Thoracic aorta (tissue), 2 donors: Measurements from ENCODE around the gene TMEM107. TPM values are rescaled to one million over a fixed set of nuclear protein-coding genes. Genes with fewer than 3 reads are reported as not detected.
"Not testable (repeated sequence)": the region's sequence is repeated elsewhere in the genome, so short reads cannot be mapped to it uniquely, and the experiment has no call there.

ENCODE experiments used
- ATAC-seq: fragments of 150-250 bp; one replicate; pipeline ENCODE4 v1.8.0; 2017; ENCODE audit warnings: low read depth; ENCODE audit not compliant: insufficient number of reproducible peaks, low FRiP score
- DNase-seq: peaks from one replicate; pipeline ENCODE4 v3.0.0-alpha.2; 2020; ENCODE audit warnings: low spot score
- H3K27ac ChIP-seq, 2 donors: fragments of 200-600 bp; sonication (generic); 1 replicate in 1 of 2; 2 replicates in 1 of 2; pipeline ENCODE4 v1.5.1; 2016; ENCODE audit warnings: mild to moderate bottlenecking in 2 of 2, moderate library complexity in 2 of 2
- H3K27me3 ChIP-seq: fragments of 200-600 bp; sonication (generic); replicated peaks from 2 replicates; pipeline ENCODE4 v1.6.0; 2016; ENCODE audit warnings: mild to moderate bottlenecking; ENCODE audit not compliant: insufficient read depth
- H3K36me3 ChIP-seq: fragments of 200-600 bp; sonication (generic); one replicate; pipeline ENCODE4 v1.5.1; 2016
- H3K4me1 ChIP-seq, 2 donors: fragments of 200-600 bp; sonication (generic); 1 replicate in 1 of 2; 2 replicates in 1 of 2; pipeline versions ENCODE4 v1.5.1 to v1.6.0; 2016; ENCODE audit warnings: low read depth in 2 of 2, mild to moderate bottlenecking in 1 of 2; ENCODE audit not compliant: control insufficient read depth in 1 of 2
- H3K4me3 ChIP-seq: fragments of 200-600 bp; sonication (generic); 2 replicates; pipeline ENCODE4 v1.5.1; 2016; ENCODE audit warnings: mild to moderate bottlenecking
- H3K9me3 ChIP-seq: fragments of 200-600 bp; sonication (generic); 2 replicates; pipeline ENCODE4 v1.5.1; 2016
- CTCF ChIP-seq: fragments of 200-600 bp; sonication (generic); IDR thresholded peaks from one replicate; pipeline ENCODE4 v1.5.1; 2019; ENCODE audit warnings: antibody characterized with exemption
- total RNA-seq, 2 donors: library from RNA; depleted of rRNA; stranded (reverse); fragments of >200 nt; gene quantifications; one replicate each; pipeline versions ENCODE4 v1.1.0 to v1.2.3, GENCODE V29; 2016

TMEM107 gene
- total RNA-seq, 2 donors from 2014 or later: 8.4 to 32.1 TPM

GRCh38 chr17:8173056-8173870, 2.9 kb downstream of the TMEM107 start:
- ATAC-seq (peak; percentile 75), DNase-seq (no peak)
- H3K27me3 ChIP-seq: no peaks in the 10 kb centered on the region
- H3K9me3 ChIP-seq: no peaks in the 10 kb centered on the region
- peak overlapping the region; percentile 88 to 95 for H3K27ac ChIP-seq
- H3K36me3 ChIP-seq: no peaks in the 10 kb centered on the region
- H3K4me3 ChIP-seq: peak overlapping the region; percentile 67
- no peak for TF ChIP-seq CTCF
- H3K4me1 ChIP-seq: peaks cover 19 to 27% of the 10 kb centered on the region in 2 donors

GRCh38 chr17:8170186-8170585, 6.0 kb downstream of the TMEM107 start:
- not testable (repeated sequence) for DNase-seq, ATAC-seq

GRCh38 chr17:8167526-8167925, 8.7 kb downstream of the TMEM107 start:
- Histone ChIP-seq H3K4me1 (peaks cover 14 to 16% of the 10 kb centered on the region in 2 donors), H3K9me3 (no peaks in the 10 kb centered on the region), H3K4me3 (no peak overlapping the region), H3K36me3 (no peaks in the 10 kb centered on the region), H3K27me3 (no peaks in the 10 kb centered on the region), H3K27ac (no peak overlapping the region)
- DNase-seq: no peak
- no peak for ATAC-seq
- TF ChIP-seq CTCF: no peak

More at GRCh38 chr17:8170186-8170585, 6.0 kb downstream of the TMEM107 start:
- H3K36me3 ChIP-seq, H3K4me3 ChIP-seq, H3K9me3 ChIP-seq, H3K27me3 ChIP-seq, H3K27ac ChIP-seq: not testable (repeated sequence)
- H3K4me1 ChIP-seq: peaks cover 6 to 12% of the 10 kb centered on the region in 2 donors

- Histone ChIP-seq H3K27me3 (no peaks in the 10 kb centered on the region), H3K27ac (no peak overlapping the region), H3K36me3 (no peaks in the 10 kb centered on the region), H3K9me3 (no peaks in the 10 kb centered on the region), H3K4me3 (no peak overlapping the region), H3K4me1 (peaks cover 18 to 20% of the 10 kb centered on the region in 2 donors)
- DNase-seq: no peak
- no peak for TF ChIP-seq CTCF
- no peak for ATAC-seq
Observed at GRCh38 chr17:8166731-8167130, 9.4 kb downstream of the TMEM107 start.

GRCh38 chr17:8164815-8165131, 11.4 kb downstream of the TMEM107 start:
- ATAC-seq (no peak), DNase-seq (no peak)
- no peaks in the 10 kb centered on the region for H3K36me3 ChIP-seq
- no peak for TF ChIP-seq CTCF
- H3K27ac ChIP-seq: peak overlapping the region; percentile 98 to 99
- no peaks in the 10 kb centered on the region for H3K27me3 ChIP-seq
- peaks cover 28 to 34% of the 10 kb centered on the region in 2 donors for H3K4me1 ChIP-seq
- H3K9me3 ChIP-seq: no peaks in the 10 kb centered on the region
- peak overlapping the region; percentile 7 for H3K4me3 ChIP-seq
